ENCODE data around the gene NUDT11. TPM values are rescaled to one million over a fixed set of nuclear protein-coding genes. Genes with fewer than 3 reads are reported as not detected.
"Not testable (repeated sequence)": the region's sequence is repeated elsewhere in the genome, so short reads cannot be mapped to it uniquely, and the experiment has no call there.

Gene NUDT11
- total RNA-seq: 1 to 10 TPM; 1.8 to 5.0 TPM

DNA sequence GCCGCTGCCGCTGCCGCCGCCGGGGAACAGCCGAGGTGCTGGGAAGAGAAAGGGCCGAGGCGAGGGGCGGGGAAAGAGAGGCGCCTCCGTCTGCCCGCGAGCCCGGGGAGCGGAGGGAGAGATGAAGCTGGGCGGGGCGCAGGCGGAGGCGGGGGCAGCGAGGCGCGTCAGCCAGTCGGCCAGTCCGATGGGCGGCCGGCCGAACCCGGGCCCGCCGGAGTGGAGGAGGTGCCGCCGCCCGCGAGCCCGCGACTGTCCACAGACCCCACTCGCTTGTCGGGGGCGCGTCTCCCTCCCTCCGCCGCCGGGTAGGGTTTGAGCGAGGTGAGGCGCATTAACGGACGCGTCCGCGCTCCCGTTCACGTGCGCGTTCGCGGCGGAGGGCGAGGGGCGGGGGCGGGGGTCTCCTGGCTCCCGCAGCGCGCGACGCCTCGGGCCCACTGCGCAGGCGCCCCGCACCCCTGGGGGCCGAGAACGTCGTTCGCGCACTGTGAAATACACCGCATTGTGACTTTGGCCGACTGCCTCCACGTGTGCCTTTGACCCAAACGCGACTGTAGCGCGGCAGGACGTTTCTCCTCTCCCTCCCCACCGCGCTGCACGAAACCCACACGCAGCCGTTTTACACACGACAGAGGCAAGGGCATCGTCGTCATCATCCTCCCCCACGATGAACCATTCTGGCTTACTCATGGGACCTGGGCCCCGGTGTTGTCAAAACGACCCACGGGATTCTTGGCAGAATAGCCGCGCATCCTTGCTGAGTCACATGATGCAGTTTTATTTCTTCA lies at the start of gene NUDT11:
NUDT11 (minus strand) TSS at position 92 of the 791 bp plus-strand sequence. CDS start 148 bp downstream, outside the sequence.
- peaks cover 0 to 9% of the 10 kb centered on the region in 2 donors for H3K4me1 ChIP-seq (ENCODE audit: control insufficient read depth in 1 of 2, low read depth in 2 of 2)
- DNase-seq (ENCODE audit: low spot score) (no peak), ATAC-seq (ENCODE audit: insufficient number of reproducible peaks, low FRiP score, low read depth) (no peak)
- TF ChIP-seq CTCF (IDR thresholded peaks at IDR 0.05): no peak
- no peaks in the 10 kb centered on the region for H3K9me3 ChIP-seq
- H3K27ac ChIP-seq: peak within 1 kb of the TSS in 1 of 2 donors; percentile 26
- H3K36me3 ChIP-seq: no peaks in the 10 kb centered on the region
- H3K4me3 ChIP-seq: peak within 1 kb of the TSS; percentile 73
- H3K27me3 ChIP-seq (replicated peaks; ENCODE audit: insufficient read depth): no peaks in the 10 kb centered on the region

- Histone ChIP-seq H3K36me3 (no peaks in the 10 kb centered on the region), H3K9me3 (no peaks in the 10 kb centered on the region), H3K27ac (no peak overlapping the region), H3K4me1 (ENCODE audit: control insufficient read depth in 1 of 2, low read depth in 2 of 2) (no peaks in the 10 kb centered on the region), H3K27me3 (replicated peaks; ENCODE audit: insufficient read depth) (no peaks in the 10 kb centered on the region), H3K4me3 (no peak overlapping the region)
- ATAC-seq (ENCODE audit: insufficient number of reproducible peaks, low FRiP score, low read depth) (no peak), DNase-seq (ENCODE audit: low spot score) (no peak)
- TF ChIP-seq CTCF (IDR thresholded peaks at IDR 0.05): no peak
These were observed 24.0 kb upstream of the NUDT11 start for GRCh38 chrX:51520393-51520792.

- not testable (repeated sequence) for DNase-seq (ENCODE audit: low spot score); H3K27me3 ChIP-seq (replicated peaks; ENCODE audit: insufficient read depth); H3K36me3 ChIP-seq; H3K9me3 ChIP-seq; H3K4me1 ChIP-seq (ENCODE audit: control insufficient read depth in 1 of 2, low read depth in 2 of 2); H3K27ac ChIP-seq; H3K4me3 ChIP-seq; ATAC-seq (ENCODE audit: insufficient number of reproducible peaks, low FRiP score, low read depth)
These were observed 22.7 kb upstream of the NUDT11 start for GRCh38 chrX:51519131-51519530.

GRCh38 chrX:51507551-51507950 lies 11.2 kb upstream of the NUDT11 start:
- no peak overlapping the region for H3K27ac ChIP-seq
- TF ChIP-seq CTCF (IDR thresholded peaks at IDR 0.05): no peak
- H3K27me3 ChIP-seq (replicated peaks; ENCODE audit: insufficient read depth): no peaks in the 10 kb centered on the region
- ATAC-seq (ENCODE audit: insufficient number of reproducible peaks, low FRiP score, low read depth): no peak
- DNase-seq (ENCODE audit: low spot score): no peak
- H3K4me1 ChIP-seq (ENCODE audit: control insufficient read depth in 1 of 2, low read depth in 2 of 2): no peaks in the 10 kb centered on the region
- no peak overlapping the region for H3K4me3 ChIP-seq
- no peaks in the 10 kb centered on the region for H3K9me3 ChIP-seq
- H3K36me3 ChIP-seq: no peaks in the 10 kb centered on the region

DNA sequence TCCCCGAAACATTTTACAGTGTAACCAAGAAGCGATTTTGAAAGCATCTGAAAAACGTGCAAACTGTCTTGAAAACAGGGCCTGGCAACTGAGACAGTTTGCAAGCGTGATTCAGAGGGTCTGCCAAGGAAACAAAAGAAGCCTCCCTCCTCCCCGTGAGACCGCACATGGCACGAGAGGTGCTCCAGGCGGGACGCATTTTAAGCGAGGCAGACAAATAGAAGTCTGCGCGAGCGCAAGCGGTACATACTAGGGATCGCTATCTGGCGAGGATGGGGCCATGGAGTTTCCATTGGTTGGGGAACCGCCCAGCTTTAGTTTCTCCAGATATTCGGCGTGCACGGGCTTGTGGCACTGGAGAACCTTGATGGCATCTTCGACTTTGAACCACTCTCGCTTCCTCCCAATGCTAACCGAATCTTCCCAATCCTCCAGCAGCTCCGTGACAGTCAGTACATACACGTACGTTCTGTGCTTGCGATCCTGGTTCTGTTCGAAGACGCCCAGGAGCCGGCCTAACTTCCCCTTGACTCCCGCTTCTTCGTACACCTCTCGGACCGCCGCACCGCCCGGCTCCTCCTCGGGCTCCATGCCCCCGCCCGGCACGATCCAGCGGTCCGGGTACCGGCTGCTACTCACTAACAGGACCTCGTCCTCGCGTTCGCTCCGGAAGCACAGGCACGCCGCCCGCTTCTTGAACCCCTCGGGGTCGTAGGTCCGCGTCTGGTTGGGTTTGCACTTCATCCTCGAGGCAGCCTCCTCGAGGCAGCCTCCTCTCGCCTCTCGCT lies 497 bp downstream of the NUDT11 start:
- not testable (repeated sequence) for H3K27me3 ChIP-seq (replicated peaks; ENCODE audit: insufficient read depth); DNase-seq (ENCODE audit: low spot score); H3K9me3 ChIP-seq; H3K4me1 ChIP-seq (ENCODE audit: control insufficient read depth in 1 of 2, low read depth in 2 of 2); H3K36me3 ChIP-seq; ATAC-seq (ENCODE audit: insufficient number of reproducible peaks, low FRiP score, low read depth)
- Histone ChIP-seq H3K4me3 (peak overlapping the region; percentile 73), H3K27ac (peak overlapping the region in 1 of 2 donors; percentile 26)

DNA sequence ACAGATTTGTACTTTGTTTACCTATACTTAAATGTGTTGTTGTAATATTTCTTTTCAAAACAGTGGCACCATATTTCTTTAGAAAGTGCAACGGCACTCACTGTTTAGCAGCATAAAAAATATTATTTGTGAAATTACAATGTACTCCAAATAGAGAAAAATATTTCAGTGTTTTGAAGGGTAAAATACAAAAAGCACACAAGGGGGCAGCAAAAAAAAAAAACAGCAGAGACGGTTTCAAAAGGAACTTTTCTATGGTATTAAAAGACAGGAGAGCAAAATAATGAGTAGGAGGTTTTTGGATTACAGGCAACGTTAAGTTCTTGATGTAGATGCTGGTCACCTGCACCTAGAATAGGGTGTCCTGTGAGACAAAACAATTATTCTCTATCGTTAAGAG lies 2.0 kb downstream of the NUDT11 start:
- H3K27ac ChIP-seq: no peak overlapping the region
- no peak for ATAC-seq (ENCODE audit: insufficient number of reproducible peaks, low FRiP score, low read depth)
- no peaks in the 10 kb centered on the region for H3K36me3 ChIP-seq
- TF ChIP-seq CTCF (IDR thresholded peaks at IDR 0.05): no peak
- no peak for DNase-seq (ENCODE audit: low spot score)
- H3K9me3 ChIP-seq: no peaks in the 10 kb centered on the region
- no peaks in the 10 kb centered on the region for H3K27me3 ChIP-seq (replicated peaks; ENCODE audit: insufficient read depth)
- H3K4me1 ChIP-seq (ENCODE audit: control insufficient read depth in 1 of 2, low read depth in 2 of 2): peaks cover 0 to 9% of the 10 kb centered on the region in 2 donors
- no peak overlapping the region for H3K4me3 ChIP-seq

Data from thoracic aorta (tissue), 2 donors.